Lung (tissue), 12 donors: ENCODE data around the gene SAMD4A. TPM values are rescaled to one million over a fixed set of nuclear protein-coding genes. Genes with fewer than 3 reads are reported as not detected.

Experiments
- ATAC-seq: fragments of 200-7000 bp; cut with Tn5 transposase; one replicate; pipeline ENCODE4 v1.9.1; 2020; ENCODE audit warnings: moderate number of reproducible peaks; ENCODE audit not compliant: insufficient read depth, low FRiP score
- DNase-seq, 3 donors: peaks; one replicate each; pipeline ENCODE4 v3.0.0-alpha.2; 2013 to 2017
- H3K27ac ChIP-seq, 2 donors: one replicate each; pipeline ENCODE4 v1.5.1; 2013; ENCODE audit warnings: mild to moderate bottlenecking in 2 of 2, moderate library complexity in 2 of 2, control low read depth in 1 of 2, inconsistent platforms in 1 of 2, low read depth in 1 of 2, low read length in 1 of 2
- H3K27me3 ChIP-seq, 3 donors: one replicate each; pipeline ENCODE4 v1.5.1; 2013; ENCODE audit warnings: low read length in 2 of 3; ENCODE audit not compliant: control insufficient read depth in 3 of 3, insufficient read depth in 3 of 3
- H3K36me3 ChIP-seq, 4 donors: one replicate each; pipeline ENCODE4 v1.5.1; 2013; ENCODE audit warnings: low read length in 4 of 4, mild to moderate bottlenecking in 1 of 4, moderate library complexity in 1 of 4; ENCODE audit not compliant: control insufficient read depth in 4 of 4, insufficient read depth in 4 of 4
- H3K4me1 ChIP-seq, 5 donors: one replicate each; pipeline ENCODE4 v1.5.1; 2013; ENCODE audit warnings: low read length in 5 of 5, mild to moderate bottlenecking in 2 of 5, moderate library complexity in 1 of 5; ENCODE audit not compliant: control insufficient read depth in 5 of 5, insufficient read depth in 5 of 5
- H3K4me3 ChIP-seq: one replicate; pipeline ENCODE4 v1.5.1; 2013; ENCODE audit warnings: mild to moderate bottlenecking, control low read depth, moderate library complexity
- H3K9ac ChIP-seq, 2 donors: one replicate each; pipeline ENCODE4 v1.5.1; 2013; ENCODE audit warnings: low read length in 2 of 2, control low read depth in 1 of 2; ENCODE audit not compliant: insufficient read depth in 1 of 2
- H3K9me3 ChIP-seq, 4 donors: one replicate each; pipeline ENCODE4 v1.5.1; 2013; ENCODE audit warnings: low read length in 3 of 4, mild to moderate bottlenecking in 1 of 4, moderate library complexity in 1 of 4; ENCODE audit not compliant: control insufficient read depth in 4 of 4, insufficient read depth in 3 of 4
- CTCF ChIP-seq: IDR thresholded peaks from 2 replicates; pipeline ENCODE4 v1.5.1; 2012; ENCODE audit warnings: mild to moderate bottlenecking; ENCODE audit errors: control extremely low read depth, extremely low read depth
- WGBS, 2 donors: extraction: QIAGEN DNeasy Blood & Tissue Kit; methylation state at CpG; one replicate each; pipeline ENCODE4 v1.1.7; 2013; 5-methylcytosine and 5-hydroxymethylcytosine counted together
- polyA plus RNA-seq, 2 donors: library from polyadenylated mRNA; stranded (reverse); fragments of 200-250 nt; gene quantifications; one replicate each; pipeline ENCODE4 v1.2.1, GENCODE V29; 2013
- total RNA-seq, 2 donors: library from RNA; depleted of rRNA in 1 of 2; stranded (reverse); fragments of >200 nt in 1 of 2; gene quantifications; one replicate each; pipeline ENCODE4 v1.2.1, GENCODE V29; 2014 to 2021
- donor health status: control.
- donor health status: control.
- donor health status: Bipolar disorder and iron deficiency.
- donor health status: healthy.
- donor health status: DM: yes; HTN: yes; CAD: no.

SAMD4A gene
- total and polyA plus RNA-seq, 4 donors: 5.8 to 26.6 (median 16.2) TPM

DNA sequence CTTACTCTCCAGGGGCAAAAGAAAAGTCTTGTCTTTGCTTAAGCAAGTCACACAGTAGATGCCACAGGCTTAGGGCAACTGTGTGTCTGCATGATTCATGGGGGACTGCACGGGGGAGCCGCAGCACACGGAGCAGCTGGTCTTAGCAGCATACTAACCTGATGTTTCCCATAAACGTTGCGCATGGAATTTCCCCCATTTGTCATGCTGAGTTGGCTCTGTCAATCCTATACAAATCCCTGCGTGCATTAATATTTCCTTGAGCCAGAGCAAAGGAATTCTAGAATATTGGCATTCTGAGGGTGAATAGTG, 71.2 kb downstream of the SAMD4A start:
- no peak for DNase-seq
- Histone ChIP-seq H3K27ac (no peak overlapping the region), H3K4me3 (no peak overlapping the region), H3K27me3 (no peaks in the 10 kb centered on the region), H3K4me1 (peaks cover 2 to 20% (median 6%) of the 10 kb centered on the region in 5 donors), H3K36me3 (no peaks in the 10 kb centered on the region), H3K9me3 (no peaks in the 10 kb centered on the region), H3K9ac (no peak overlapping the region)
- TF ChIP-seq CTCF: no peak
- WGBS, 2 donors: 61 to 81% methylated on average over 6 of the region's 6 CpGs
- ATAC-seq: no peak

DNA sequence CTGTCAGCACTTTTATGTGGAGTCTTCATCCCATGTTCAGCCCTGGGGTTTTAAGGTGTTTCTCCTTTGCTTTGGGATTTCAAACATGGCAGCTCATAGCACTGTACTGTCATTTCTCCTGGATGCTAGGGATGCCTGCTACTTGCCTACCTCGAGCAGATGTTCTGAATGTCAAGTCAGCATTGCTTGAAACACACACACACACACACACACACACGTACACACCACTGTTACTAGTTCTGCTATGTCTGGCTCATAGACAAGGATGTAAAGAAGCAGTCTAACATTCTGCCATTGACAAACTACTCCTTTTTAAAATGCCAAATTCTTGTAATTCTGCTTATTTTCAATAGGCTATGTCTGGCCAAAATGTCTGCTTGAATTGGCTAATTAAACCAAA, 72.7 kb downstream of the SAMD4A start:
- no peak for TF ChIP-seq CTCF
- no peak overlapping the region for H3K27ac ChIP-seq
- no peak overlapping the region for H3K9ac ChIP-seq
- ATAC-seq: no peak
- DNase-seq: no peak
- H3K9me3 ChIP-seq: no peaks in the 10 kb centered on the region
- H3K4me3 ChIP-seq: no peak overlapping the region
- no peaks in the 10 kb centered on the region for H3K27me3 ChIP-seq
- no peaks in the 10 kb centered on the region for H3K36me3 ChIP-seq
- H3K4me1 ChIP-seq: peaks cover 2 to 27% (median 7%) of the 10 kb centered on the region in 5 donors
- 74 to 82% methylated on average over 2 of the region's 2 CpGs for WGBS, 2 donors

DNA sequence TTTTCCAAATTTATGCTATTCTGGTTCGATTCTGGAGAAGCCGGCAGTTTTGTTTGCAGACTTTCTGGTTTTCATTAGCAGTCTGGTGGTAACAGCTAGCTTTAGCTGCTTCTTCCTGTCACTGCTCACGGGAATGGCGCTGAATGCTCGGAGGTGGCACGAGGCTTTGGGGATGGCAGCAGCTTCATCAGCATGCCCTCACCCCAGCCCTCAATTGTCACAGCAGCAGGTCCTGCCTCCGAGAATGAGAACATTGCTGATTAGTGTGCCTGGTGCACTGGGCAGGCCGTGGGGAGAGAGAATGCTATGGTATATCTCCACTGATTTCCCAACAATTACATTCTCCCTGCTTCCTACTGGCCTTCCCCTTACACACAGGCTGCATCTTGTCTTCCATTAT, 73.6 kb downstream of the SAMD4A start:
- H3K4me3 ChIP-seq: no peak overlapping the region
- TF ChIP-seq CTCF: no peak
- peaks cover 2 to 27% (median 7%) of the 10 kb centered on the region in 5 donors for H3K4me1 ChIP-seq
- H3K9ac ChIP-seq: no peak overlapping the region
- H3K27me3 ChIP-seq: no peaks in the 10 kb centered on the region
- no peaks in the 10 kb centered on the region for H3K36me3 ChIP-seq
- no peaks in the 10 kb centered on the region for H3K9me3 ChIP-seq
- H3K27ac ChIP-seq: peak overlapping the region in 1 of 2 donors; percentile 3
- DNase-seq: no peak
- 90% methylated on average over 8 of the region's 8 CpGs for WGBS, 2 donors
- ATAC-seq: no peak

GRCh38 chr14:54642121-54642520, 75.2 kb downstream of the SAMD4A start:
- WGBS, 2 donors: 68 to 75% methylated on average over 2 of the region's 2 CpGs
- Histone ChIP-seq H3K9ac (no peak overlapping the region), H3K4me3 (no peak overlapping the region), H3K4me1 (peaks cover 2 to 26% (median 7%) of the 10 kb centered on the region in 5 donors), H3K27ac (no peak overlapping the region), H3K27me3 (no peaks in the 10 kb centered on the region), H3K36me3 (no peaks in the 10 kb centered on the region), H3K9me3 (no peaks in the 10 kb centered on the region)
- no peak for ATAC-seq
- TF ChIP-seq CTCF: no peak
- no peak for DNase-seq
